NCI-H1105 (cell line): ENCODE measurements around the gene LANCL1.

ENCODE experiments used
- DNase-seq: peaks from one replicate; lab custom pipeline; 2025; lab: John Stamatoyannopoulos, UW

Gene LANCL1

GRCh38 chr2:210392469-210392881, 84.1 kb downstream of the LANCL1 start:
- no peak for DNase-seq

- DNase-seq = no peak
Measured at GRCh38 chr2:210389856-210390255, 86.7 kb downstream of the LANCL1 start.

- DNase-seq = no peak
Measured at GRCh38 chr2:210388148-210388547, 88.4 kb downstream of the LANCL1 start.

DNA sequence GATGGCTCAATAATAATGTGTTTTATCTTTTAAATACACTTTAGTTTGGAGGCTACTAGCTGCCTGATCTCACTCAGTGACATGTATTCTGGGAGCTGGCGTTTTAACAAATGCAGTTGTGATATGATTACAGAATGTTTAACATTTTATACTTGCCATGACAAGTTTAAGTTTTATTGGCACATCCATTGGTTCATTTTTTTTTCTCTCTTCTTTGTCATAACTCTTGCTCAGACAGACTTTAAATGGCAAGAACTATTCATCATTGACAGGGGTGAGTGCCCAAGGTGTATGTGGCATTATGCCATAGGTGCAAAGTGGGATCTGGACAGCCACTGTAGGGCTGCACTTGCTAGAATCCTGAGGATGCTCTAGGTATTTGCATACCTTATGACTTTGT, 89.5 kb downstream of the LANCL1 start:
- DNase-seq = no peak
